Lower lobe of right lung (tissue), 2 donors: ENCODE results near the gene PCDHGB5. TPM values are rescaled to one million over a fixed set of nuclear protein-coding genes. Genes with fewer than 3 reads are reported as not detected.

ENCODE experiments used
- ATAC-seq, 2 donors: fragments of 200-7000 bp; cut with Tn5 transposase; one replicate each; pipeline ENCODE4 v1.9.1; 2020 to 2022; ENCODE audit warnings: mild to moderate bottlenecking in 2 of 2, moderate library complexity in 2 of 2
- DNase-seq: peaks from one replicate; pipeline ENCODE4 v3.0.0-alpha.2; 2020
- H3K27ac ChIP-seq: fragments of 200-600 bp; one replicate; pipeline ENCODE4 v1.8.0; 2022
- H3K27me3 ChIP-seq: fragments of 200-600 bp; one replicate; pipeline ENCODE4 v1.8.0; 2022; ENCODE audit warnings: low read depth
- H3K36me3 ChIP-seq: fragments of 200-600 bp; one replicate; pipeline ENCODE4 v1.8.0; 2022; ENCODE audit warnings: mild to moderate bottlenecking
- H3K4me1 ChIP-seq: fragments of 200-600 bp; one replicate; pipeline ENCODE4 v1.8.0; 2022
- H3K4me3 ChIP-seq: fragments of 200-600 bp; one replicate; pipeline ENCODE4 v1.8.0; 2022; ENCODE audit warnings: mild to moderate bottlenecking
- H3K9me3 ChIP-seq: fragments of 200-600 bp; one replicate; pipeline ENCODE4 v1.8.0; 2022
- intact Hi-C: fragments of 100-400 bp; cut with DNase I; formaldehyde crosslinking; loops from one replicate; pipeline ENCODE4 v1.11.0; 2022
- total RNA-seq: library from RNA; stranded (reverse); fragmentation: NEBNext Ultra II Directional; extraction: Animal tissue kit (Norgen Biotek cat#: 25700); gene quantifications from one replicate; pipeline ENCODE4 v1.2.1, GENCODE V29; 2021
- TF ChIP-seq, protein P1 (sequence below): fragments of 200-600 bp; IDR thresholded peaks from one replicate; pipeline ENCODE4 v1.8.0; 2022; ENCODE audit warnings: antibody characterized with exemption, mild to moderate bottlenecking
- donor health status: DM: no; HTN: yes; CAD: no; lungs with severe emphysema.

Gene PCDHGB5
- total RNA-seq, 1 donor from 2014 or later, result 9.1 TPM

DNA sequence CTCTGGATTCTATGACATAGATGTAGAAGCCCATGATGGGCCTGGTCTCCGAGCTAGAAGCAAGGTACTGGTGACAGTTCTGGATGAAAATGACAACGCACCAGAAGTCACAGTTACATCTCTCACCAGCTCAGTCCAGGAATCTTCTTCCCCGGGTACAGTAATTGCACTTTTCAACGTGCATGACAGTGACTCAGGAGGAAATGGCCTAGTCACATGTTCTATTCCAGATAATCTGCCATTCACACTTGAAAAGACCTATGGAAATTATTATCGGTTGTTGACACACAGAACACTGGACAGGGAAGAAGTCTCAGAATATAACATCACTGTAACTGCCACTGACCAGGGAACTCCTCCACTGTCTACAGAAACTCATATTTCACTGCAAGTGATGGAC lies 41.6 kb upstream of the PCDHGB5 start:
- ATAC-seq, result no peak
- Histone ChIP-seq H3K36me3 (no peaks in the 10 kb centered on the region), H3K27ac (no peak overlapping the region), H3K4me1 (no peaks in the 10 kb centered on the region), H3K27me3 (peaks cover 27% of the 10 kb centered on the region), H3K9me3 (peaks cover 62% of the 10 kb centered on the region), H3K4me3 (no peak overlapping the region)
- DNase-seq, result no peak
- TF ChIP-seq, protein P1, sequence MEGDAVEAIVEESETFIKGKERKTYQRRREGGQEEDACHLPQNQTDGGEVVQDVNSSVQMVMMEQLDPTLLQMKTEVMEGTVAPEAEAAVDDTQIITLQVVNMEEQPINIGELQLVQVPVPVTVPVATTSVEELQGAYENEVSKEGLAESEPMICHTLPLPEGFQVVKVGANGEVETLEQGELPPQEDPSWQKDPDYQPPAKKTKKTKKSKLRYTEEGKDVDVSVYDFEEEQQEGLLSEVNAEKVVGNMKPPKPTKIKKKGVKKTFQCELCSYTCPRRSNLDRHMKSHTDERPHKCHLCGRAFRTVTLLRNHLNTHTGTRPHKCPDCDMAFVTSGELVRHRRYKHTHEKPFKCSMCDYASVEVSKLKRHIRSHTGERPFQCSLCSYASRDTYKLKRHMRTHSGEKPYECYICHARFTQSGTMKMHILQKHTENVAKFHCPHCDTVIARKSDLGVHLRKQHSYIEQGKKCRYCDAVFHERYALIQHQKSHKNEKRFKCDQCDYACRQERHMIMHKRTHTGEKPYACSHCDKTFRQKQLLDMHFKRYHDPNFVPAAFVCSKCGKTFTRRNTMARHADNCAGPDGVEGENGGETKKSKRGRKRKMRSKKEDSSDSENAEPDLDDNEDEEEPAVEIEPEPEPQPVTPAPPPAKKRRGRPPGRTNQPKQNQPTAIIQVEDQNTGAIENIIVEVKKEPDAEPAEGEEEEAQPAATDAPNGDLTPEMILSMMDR, result no peak
- intact Hi-C loops, result no loop called here

DNA sequence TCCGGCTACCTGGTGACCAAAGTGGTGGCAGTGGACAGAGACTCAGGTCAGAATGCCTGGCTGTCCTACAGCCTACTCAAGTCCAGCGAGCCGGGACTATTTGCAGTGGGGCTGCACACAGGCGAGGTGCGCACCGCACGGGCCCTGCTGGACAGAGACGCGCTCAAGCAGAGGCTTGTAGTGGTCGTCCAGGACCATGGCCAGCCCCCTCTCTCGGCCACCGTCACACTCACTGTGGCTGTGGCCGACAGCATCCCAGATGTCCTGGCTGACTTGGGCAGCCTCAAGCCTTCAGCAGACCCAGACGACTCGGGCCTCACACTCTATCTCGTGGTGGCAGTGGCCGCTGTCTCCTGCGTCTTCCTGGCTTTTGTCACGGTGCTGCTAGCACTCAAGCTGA lies 40.8 kb upstream of the PCDHGB5 start:
- peaks cover 62% of the 10 kb centered on the region for H3K9me3 ChIP-seq
- DNase-seq (no peak), ATAC-seq (no peak)
- peaks cover 24% of the 10 kb centered on the region for H3K27me3 ChIP-seq
- H3K27ac ChIP-seq, result no peak overlapping the region
- H3K4me3 ChIP-seq, result no peak overlapping the region
- intact Hi-C loops, result no loop called here
- TF ChIP-seq, protein P1, result no peak
- H3K4me1 ChIP-seq, result no peaks in the 10 kb centered on the region
- H3K36me3 ChIP-seq, result no peaks in the 10 kb centered on the region

DNA sequence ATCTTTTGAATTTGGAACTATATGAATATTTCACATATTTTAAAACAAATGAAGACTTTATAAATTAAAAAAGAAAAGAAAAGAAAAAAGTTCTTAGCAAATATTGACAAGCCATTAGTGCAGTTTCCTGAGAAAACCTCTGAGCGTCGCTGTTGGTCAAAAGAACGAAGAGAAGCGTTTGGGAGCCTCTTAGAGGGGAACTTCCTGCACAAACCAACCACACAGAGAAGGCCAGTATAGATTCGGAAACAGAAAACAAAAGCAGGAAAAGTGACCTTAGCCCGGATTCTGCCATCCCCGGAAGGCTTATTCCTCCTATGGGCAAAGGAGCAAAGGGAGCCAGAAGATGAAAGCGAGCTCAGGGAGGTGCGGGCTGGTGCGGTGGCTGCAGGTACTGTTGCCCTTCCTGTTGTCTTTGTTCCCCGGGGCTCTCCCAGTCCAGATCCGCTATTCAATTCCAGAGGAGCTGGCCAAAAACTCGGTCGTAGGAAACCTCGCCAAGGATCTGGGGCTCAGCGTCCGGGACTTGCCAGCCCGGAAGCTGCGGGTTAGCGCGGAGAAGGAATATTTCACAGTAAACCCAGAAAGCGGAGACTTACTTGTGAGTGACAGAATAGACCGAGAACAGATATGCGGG lies 37.8 kb upstream of the PCDHGB5 start, which contains the start of gene PCDHGB2:
TSS of gene PCDHGB2 (plus strand) at position 205 of the 637 bp plus-strand sequence. CDS start at position 347, 142 bp downstream.
- peaks cover 78% of the 10 kb centered on the region for H3K9me3 ChIP-seq
- ATAC-seq (no peak), DNase-seq (no peak)
- TF ChIP-seq, protein P1, result peak; percentile 37
- H3K27ac ChIP-seq, result no peak within 1 kb of the TSS
- no peaks in the 10 kb centered on the region for H3K36me3 ChIP-seq
- H3K27me3 ChIP-seq, result peaks cover 28% of the 10 kb centered on the region
- intact Hi-C loops, result no loop called here
- no peaks in the 10 kb centered on the region for H3K4me1 ChIP-seq
- H3K4me3 ChIP-seq, result peak within 1 kb of the TSS; percentile 41

DNA sequence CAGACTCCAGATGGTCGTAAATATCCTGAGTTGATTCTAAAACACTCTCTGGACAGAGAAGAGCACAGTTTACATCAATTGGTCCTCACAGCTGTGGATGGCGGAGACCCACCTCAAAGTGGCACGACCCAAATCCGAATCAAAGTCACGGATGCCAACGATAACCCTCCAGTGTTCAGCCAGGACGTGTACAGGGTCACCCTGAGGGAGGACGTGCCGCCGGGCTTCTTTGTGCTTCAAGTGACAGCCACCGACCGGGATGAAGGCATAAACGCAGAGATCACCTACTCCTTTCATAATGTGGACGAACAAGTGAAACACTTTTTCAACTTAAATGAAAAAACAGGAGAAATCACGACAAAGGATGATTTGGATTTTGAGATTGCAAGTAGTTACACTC lies 37.1 kb upstream of the PCDHGB5 start:
- TF ChIP-seq, protein P1, result no peak
- Histone ChIP-seq H3K9me3 (peaks cover 78% of the 10 kb centered on the region), H3K36me3 (no peaks in the 10 kb centered on the region), H3K27ac (no peak overlapping the region), H3K27me3 (peaks cover 34% of the 10 kb centered on the region), H3K4me3 (no peak overlapping the region), H3K4me1 (no peaks in the 10 kb centered on the region)
- intact Hi-C loops, result no loop called here
- DNase-seq (no peak), ATAC-seq (no peak)

DNA sequence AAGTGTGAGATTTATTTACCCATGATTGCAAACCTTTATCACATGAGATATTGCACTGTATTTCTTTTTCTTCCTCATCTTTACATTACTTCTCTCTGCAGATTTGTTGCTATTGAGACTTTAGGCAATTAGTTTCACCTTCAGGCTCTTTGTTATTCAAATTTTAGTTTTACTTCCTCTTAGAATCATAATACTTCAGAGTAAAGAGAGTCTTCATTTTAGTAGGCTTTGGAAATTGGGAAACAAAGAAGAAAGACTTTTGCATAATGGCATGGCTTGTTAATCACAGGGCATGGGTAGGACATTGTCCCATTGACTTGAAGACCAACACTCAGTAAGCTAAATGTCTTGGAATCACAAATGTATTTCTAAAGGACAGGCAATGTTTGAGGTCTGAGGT lies 35.0 kb upstream of the PCDHGB5 start:
- no peak overlapping the region for H3K4me3 ChIP-seq
- peaks cover 80% of the 10 kb centered on the region for H3K9me3 ChIP-seq
- ATAC-seq (no peak), DNase-seq (no peak)
- intact Hi-C loops, result no loop called here
- peaks cover 49% of the 10 kb centered on the region for H3K27me3 ChIP-seq
- H3K36me3 ChIP-seq, result no peaks in the 10 kb centered on the region
- H3K27ac ChIP-seq, result no peak overlapping the region
- no peaks in the 10 kb centered on the region for H3K4me1 ChIP-seq
- TF ChIP-seq, protein P1, result no peak
